SU-DHL-6 (cell line): ENCODE data around the gene TTC23.

Source experiments
- H2AFZ ChIP-seq: fragments of 200-600 bp; sonication (generic); 2 replicates; pipeline ENCODE4 v1.6.1; 2014; ENCODE audit warnings: low read depth, mild to moderate bottlenecking, moderate library complexity, mixed read lengths, antibody characterized with exemption, low read length; ENCODE audit not compliant: severe bottlenecking
- H3F3A ChIP-seq: fragments of 200-600 bp; shearing (Covaris generic); 2 replicates; pipeline ENCODE4 v1.6.0; 2016; ENCODE audit warnings: antibody characterized with exemption, mild to moderate bottlenecking; ENCODE audit not compliant: insufficient read depth
- H3K27ac ChIP-seq: fragments of 200-600 bp; sonication (generic); 2 replicates; pipeline ENCODE4 v1.5.1; 2016; ENCODE audit warnings: low read depth, mild to moderate bottlenecking, low read length, moderate library complexity, mixed read lengths
- H3K27me3 ChIP-seq: fragments of 200-600 bp; sonication (generic), shearing (Covaris generic); 2 replicates; pipeline ENCODE4 v1.6.0; 2014; ENCODE audit warnings: mild to moderate bottlenecking, low read length
- H3K36me3 ChIP-seq: fragments of 200-600 bp; sonication (generic); 2 replicates; pipeline ENCODE4 v1.6.1; 2014; ENCODE audit warnings: mild to moderate bottlenecking, low read length, mixed read lengths
- H3K4me2 ChIP-seq: fragments of 300-600, 200-600 bp; shearing (Covaris generic), sonication (generic); 2 replicates; pipeline ENCODE4 v1.6.0; 2014; ENCODE audit warnings: low read length, low read depth, mild to moderate bottlenecking; ENCODE audit not compliant: poor library complexity, severe bottlenecking
- H3K4me3 ChIP-seq: fragments of 200-600 bp; sonication (generic); 2 replicates; pipeline ENCODE4 v1.5.1; 2014; ENCODE audit warnings: antibody characterized with exemption, low read length, mild to moderate bottlenecking, mixed read lengths; ENCODE audit not compliant: insufficient read depth, poor library complexity, severe bottlenecking
- H3K79me2 ChIP-seq: fragments of 200-600 bp; sonication (generic); 2 replicates; pipeline ENCODE4 v1.6.1; 2014; ENCODE audit warnings: mild to moderate bottlenecking, low read length, moderate library complexity; ENCODE audit not compliant: insufficient read depth
- H3K9ac ChIP-seq: fragments of 200-600 bp; sonication (generic); 2 replicates; pipeline ENCODE4 v1.7.0; 2014; ENCODE audit warnings: mild to moderate bottlenecking, low read length
- H3K9me2 ChIP-seq: fragments of 200-600 bp; sonication (generic); replicated peaks from 2 replicates; pipeline ENCODE4 v1.6.1; 2014; ENCODE audit warnings: low read length; ENCODE audit not compliant: insufficient read depth
- H3K9me3 ChIP-seq: fragments of 200-600 bp; sonication (generic); 2 replicates; pipeline ENCODE4 v1.6.1; 2014; ENCODE audit warnings: low read length, mixed read lengths; ENCODE audit not compliant: insufficient read depth
- H4K20me1 ChIP-seq: fragments of 200-600 bp; sonication (generic); 2 replicates; pipeline ENCODE4 v1.6.1; 2014; ENCODE audit warnings: low read depth, mild to moderate bottlenecking, antibody characterized with exemption, low read length, moderate library complexity, mixed read lengths
- EZH2phosphoT487 ChIP-seq: fragments of 200-600 bp; sonication (generic), shearing (Covaris generic); conservative IDR thresholded peaks from 2 replicates; pipeline ENCODE4 v1.6.1; 2018; ENCODE audit warnings: mild to moderate bottlenecking, antibody characterized with exemption, low read length, moderate library complexity, mixed read lengths
- TF ChIP-seq, protein P1 (sequence below): fragments of 200-600 bp; sonication (generic); IDR thresholded peaks from one replicate; pipeline ENCODE4 v1.5.1; 2017; ENCODE audit warnings: antibody characterized with exemption, mild to moderate bottlenecking, low read length, moderate library complexity; ENCODE audit not compliant: insufficient read depth, poor library complexity, severe bottlenecking

The TTC23 gene

GRCh38 chr15:99098991-99099390 lies 150.4 kb downstream of the TTC23 start:
- no peaks in the 10 kb centered on the region for H3K9me2 ChIP-seq
- H3K9me3 ChIP-seq, result no peaks in the 10 kb centered on the region
- no peaks in the 10 kb centered on the region for H3K36me3 ChIP-seq
- H3K79me2 ChIP-seq, result no peaks in the 10 kb centered on the region
- no peak overlapping the region for H3K4me2 ChIP-seq
- no peaks in the 10 kb centered on the region for H3F3A ChIP-seq
- no peak overlapping the region for H2AFZ ChIP-seq
- no peak overlapping the region for H3K4me3 ChIP-seq
- no peaks in the 10 kb centered on the region for H4K20me1 ChIP-seq
- TF ChIP-seq, protein P1, sequence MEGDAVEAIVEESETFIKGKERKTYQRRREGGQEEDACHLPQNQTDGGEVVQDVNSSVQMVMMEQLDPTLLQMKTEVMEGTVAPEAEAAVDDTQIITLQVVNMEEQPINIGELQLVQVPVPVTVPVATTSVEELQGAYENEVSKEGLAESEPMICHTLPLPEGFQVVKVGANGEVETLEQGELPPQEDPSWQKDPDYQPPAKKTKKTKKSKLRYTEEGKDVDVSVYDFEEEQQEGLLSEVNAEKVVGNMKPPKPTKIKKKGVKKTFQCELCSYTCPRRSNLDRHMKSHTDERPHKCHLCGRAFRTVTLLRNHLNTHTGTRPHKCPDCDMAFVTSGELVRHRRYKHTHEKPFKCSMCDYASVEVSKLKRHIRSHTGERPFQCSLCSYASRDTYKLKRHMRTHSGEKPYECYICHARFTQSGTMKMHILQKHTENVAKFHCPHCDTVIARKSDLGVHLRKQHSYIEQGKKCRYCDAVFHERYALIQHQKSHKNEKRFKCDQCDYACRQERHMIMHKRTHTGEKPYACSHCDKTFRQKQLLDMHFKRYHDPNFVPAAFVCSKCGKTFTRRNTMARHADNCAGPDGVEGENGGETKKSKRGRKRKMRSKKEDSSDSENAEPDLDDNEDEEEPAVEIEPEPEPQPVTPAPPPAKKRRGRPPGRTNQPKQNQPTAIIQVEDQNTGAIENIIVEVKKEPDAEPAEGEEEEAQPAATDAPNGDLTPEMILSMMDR, result no peak
- no peak for TF ChIP-seq EZH2phosphoT487
- H3K27ac ChIP-seq, result no peak overlapping the region
- no peak overlapping the region for H3K9ac ChIP-seq
- no peaks in the 10 kb centered on the region for H3K27me3 ChIP-seq

- no peak overlapping the region for H2AFZ ChIP-seq
- no peak overlapping the region for H3K27ac ChIP-seq
- no peak overlapping the region for H3K4me2 ChIP-seq
- H4K20me1 ChIP-seq, result no peaks in the 10 kb centered on the region
- no peak overlapping the region for H3K4me3 ChIP-seq
- no peaks in the 10 kb centered on the region for H3K36me3 ChIP-seq
- TF ChIP-seq EZH2phosphoT487, result no peak
- TF ChIP-seq, protein P1, result no peak
- H3F3A ChIP-seq, result no peaks in the 10 kb centered on the region
- no peaks in the 10 kb centered on the region for H3K9me3 ChIP-seq
- no peaks in the 10 kb centered on the region for H3K9me2 ChIP-seq
- H3K27me3 ChIP-seq, result no peaks in the 10 kb centered on the region
- H3K79me2 ChIP-seq, result no peaks in the 10 kb centered on the region
- no peak overlapping the region for H3K9ac ChIP-seq
Measured at GRCh38 chr15:99098426-99098825, 151.0 kb downstream of the TTC23 start.

GRCh38 chr15:99097441-99098410 lies 151.7 kb downstream of the TTC23 start:
- no peaks in the 10 kb centered on the region for H3K9me3 ChIP-seq
- no peak overlapping the region for H3K4me3 ChIP-seq
- no peak overlapping the region for H3K4me2 ChIP-seq
- no peak overlapping the region for H3K27ac ChIP-seq
- no peak overlapping the region for H2AFZ ChIP-seq
- H3K79me2 ChIP-seq, result no peaks in the 10 kb centered on the region
- no peaks in the 10 kb centered on the region for H3K27me3 ChIP-seq
- H3F3A ChIP-seq, result no peaks in the 10 kb centered on the region
- no peak for TF ChIP-seq EZH2phosphoT487
- TF ChIP-seq, protein P1, result no peak
- H3K36me3 ChIP-seq, result no peaks in the 10 kb centered on the region
- H3K9me2 ChIP-seq, result no peaks in the 10 kb centered on the region
- no peak overlapping the region for H3K9ac ChIP-seq
- no peaks in the 10 kb centered on the region for H4K20me1 ChIP-seq
